ENCODE measurements around the gene C22orf23.
A peak's percentile ranks its signal among the peaks of the same experiment; 100 is the strongest.

C22orf23 gene

GRCh38 chr22:37910890-37911672 lies 42.3 kb downstream of the C22orf23 start:
- in situ Hi-C loops (cut with MboI; ENCODE audit: low pct_unique_long_range_greater_than_20kb, low sequenced_read_pairs, unreplicated experiment) = no loop called here
- no peak for DNase-seq (ENCODE audit: low spot score)
- TF ChIP-seq CTCF (IDR thresholded peaks at IDR 0.05; ENCODE audit: extremely low read depth, insufficient read depth, missing control alignments) = no peak

GRCh38 chr22:37909766-37910165 lies 43.6 kb downstream of the C22orf23 start:
- in situ Hi-C loops (cut with MboI; ENCODE audit: low pct_unique_long_range_greater_than_20kb, low sequenced_read_pairs, unreplicated experiment) = no loop called here
- TF ChIP-seq CTCF (IDR thresholded peaks at IDR 0.05; ENCODE audit: extremely low read depth, insufficient read depth, missing control alignments) = no peak
- no peak for DNase-seq (ENCODE audit: low spot score)

- in situ Hi-C loops (cut with MboI; ENCODE audit: low pct_unique_long_range_greater_than_20kb, low sequenced_read_pairs, unreplicated experiment) = no loop called here
- DNase-seq (ENCODE audit: low spot score) = peak; percentile 34
- no peak for TF ChIP-seq CTCF (IDR thresholded peaks at IDR 0.05; ENCODE audit: extremely low read depth, insufficient read depth, missing control alignments)
Measured at GRCh38 chr22:37907036-37907954, 46.1 kb downstream of the C22orf23 start.

- in situ Hi-C loops (cut with MboI; ENCODE audit: low pct_unique_long_range_greater_than_20kb, low sequenced_read_pairs, unreplicated experiment) = no loop called here
- no peak for TF ChIP-seq CTCF (IDR thresholded peaks at IDR 0.05; ENCODE audit: extremely low read depth, insufficient read depth, missing control alignments)
- peak; percentile 75 for DNase-seq (ENCODE audit: low spot score)
Measured at GRCh38 chr22:37906364-37907008, 46.9 kb downstream of the C22orf23 start.

GRCh38 chr22:37905534-37906363 lies 47.7 kb downstream of the C22orf23 start, which contains the start of gene MICALL1:
MICALL1 (plus strand) TSS chr22:37906297; CDS start chr22:37906423, 126 bp downstream.
- peak; percentile 97 for DNase-seq (ENCODE audit: low spot score)
- in situ Hi-C loops (cut with MboI; ENCODE audit: low pct_unique_long_range_greater_than_20kb, low sequenced_read_pairs, unreplicated experiment) = no loop called here
- TF ChIP-seq CTCF (IDR thresholded peaks at IDR 0.05; ENCODE audit: extremely low read depth, insufficient read depth, missing control alignments) = peak; percentile 72

Data from GM13977 (cell line).